Esophagus muscularis mucosa (tissue), 4 donors: ENCODE measurements around the gene RENBP. TPM values are rescaled to one million over a fixed set of nuclear protein-coding genes. Genes with fewer than 3 reads are reported as not detected.

Experiments used
- DNase-seq: peaks from one replicate; pipeline ENCODE4 v3.0.0-alpha.2; 2017; ENCODE audit errors: extremely low spot score
- H3K27ac ChIP-seq, 4 donors: fragments of 200-600 bp; sonication (generic); replicated peaks in 1 of 4; 1 replicate in 3 of 4; 2 replicates in 1 of 4; pipeline ENCODE4 v1.5.1; 2016 to 2019; ENCODE audit warnings: mild to moderate bottlenecking in 1 of 4
- H3K27me3 ChIP-seq, 4 donors: fragments of 200-600 bp; sonication (generic); one replicate each; pipeline versions ENCODE4 v1.5.1 to v1.6.0; 2016 to 2019
- H3K36me3 ChIP-seq, 4 donors: fragments of 200-600 bp; sonication (generic); one replicate each; pipeline ENCODE4 v1.5.1; 2016 to 2019
- H3K4me1 ChIP-seq, 4 donors: fragments of 200-600 bp; sonication (generic); one replicate each; pipeline ENCODE4 v1.5.1; 2016 to 2019
- H3K4me3 ChIP-seq, 4 donors: fragments of 200-600 bp; sonication (generic); 1 replicate in 2 of 4; 2 replicates in 2 of 4; pipeline ENCODE4 v1.5.1; 2016 to 2019; ENCODE audit warnings: mild to moderate bottlenecking in 4 of 4, moderate library complexity in 1 of 4
- H3K9me3 ChIP-seq, 4 donors: fragments of 200-600 bp; sonication (generic); 1 replicate in 3 of 4; 2 replicates in 1 of 4; pipeline ENCODE4 v1.5.1; 2016 to 2019
- EP300 ChIP-seq: sonication (generic); formaldehyde crosslinking; IDR thresholded peaks from one replicate; pipeline ENCODE4 v1.6.1; 2017; ENCODE audit warnings: antibody characterized with exemption
- POLR2A ChIP-seq: fragments of 450-650 bp; IDR thresholded peaks from one replicate; pipeline ENCODE4 v1.6.1; 2017; ENCODE audit warnings: antibody characterized with exemption, moderate library complexity, mild to moderate bottlenecking, low read depth
- POLR2AphosphoS5 ChIP-seq, 2 donors: sonication (generic); formaldehyde crosslinking; IDR thresholded peaks; one replicate each; pipeline ENCODE4 v1.6.1; 2017; ENCODE audit warnings: antibody characterized with exemption in 2 of 2
- WGBS: methylation state at CpG from one replicate; pipeline ENCODE4 v1.1.5; 2018; 5-methylcytosine and 5-hydroxymethylcytosine counted together
- intact Hi-C: fragments of 100-400 bp; cut with DNase I; formaldehyde crosslinking; loops from one replicate; pipeline ENCODE4 v1.15.1; 2023
- total RNA-seq, 4 donors: library from RNA; depleted of rRNA; stranded (reverse); fragments of >200 nt; gene quantifications; one replicate each; pipeline versions ENCODE4 v1.1.0 to v1.2.1, GENCODE V29; 2016
- TF ChIP-seq, protein P1 (sequence below), 3 experiments: fragments of 200-600 bp in 2 of 3; fragments of 450-650 bp in 1 of 3; sonication (generic) in 2 of 3; IDR thresholded peaks; one replicate each; pipeline ENCODE4 v1.5.1; 2017 to 2019; ENCODE audit warnings: antibody characterized with exemption in 3 of 3, mild to moderate bottlenecking in 2 of 3, moderate library complexity in 1 of 3

Gene RENBP
- total RNA-seq, 4 donors from 2014 or later, result 8.0 to 12.6 (median 9.1) TPM

DNA sequence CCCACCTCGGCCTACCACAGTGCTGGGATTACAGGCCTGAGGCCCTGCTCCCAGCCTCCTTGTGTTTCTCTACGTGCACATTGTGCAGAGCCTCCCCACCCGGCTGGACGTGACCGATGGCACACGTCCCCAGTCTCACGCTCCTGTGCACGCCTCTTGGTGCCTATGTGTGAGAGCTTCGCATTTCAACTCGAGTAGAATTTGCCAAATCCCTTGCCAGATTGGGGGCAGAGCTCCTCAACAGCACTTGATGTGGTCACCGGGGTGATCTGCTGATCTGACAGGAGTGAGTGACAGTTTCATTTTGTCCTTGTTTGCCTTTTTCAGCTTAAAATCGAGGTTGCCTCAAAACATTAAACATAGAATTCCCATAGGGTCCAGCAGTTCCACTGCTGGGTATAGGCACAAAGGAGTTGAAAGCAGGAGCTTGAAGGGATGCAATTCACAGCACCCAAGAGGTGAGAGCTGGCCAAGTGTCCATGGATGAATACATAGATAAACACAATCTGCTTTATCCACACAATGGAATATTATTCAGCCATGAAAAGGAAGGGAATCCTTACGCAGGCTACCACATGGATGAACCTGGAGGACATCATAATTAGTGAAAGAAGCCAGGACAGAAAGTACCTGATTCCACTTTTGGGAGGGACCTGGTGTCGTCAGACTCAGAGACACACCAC lies 45.7 kb upstream of the RENBP start:
- H3K4me1 ChIP-seq, result peaks cover 2 to 5% (median 3%) of the 10 kb centered on the region in 4 donors
- intact Hi-C loops, result no loop called here
- 93% methylated on average over 14 of the region's 14 CpGs for WGBS
- no peaks in the 10 kb centered on the region for H3K27me3 ChIP-seq
- H3K36me3 ChIP-seq, result no peaks in the 10 kb centered on the region
- TF ChIP-seq POLR2A (no peak), EP300 (no peak), POLR2AphosphoS5 (IDR thresholded peaks at IDR 0.05) (no peak)
- TF ChIP-seq, protein P1, sequence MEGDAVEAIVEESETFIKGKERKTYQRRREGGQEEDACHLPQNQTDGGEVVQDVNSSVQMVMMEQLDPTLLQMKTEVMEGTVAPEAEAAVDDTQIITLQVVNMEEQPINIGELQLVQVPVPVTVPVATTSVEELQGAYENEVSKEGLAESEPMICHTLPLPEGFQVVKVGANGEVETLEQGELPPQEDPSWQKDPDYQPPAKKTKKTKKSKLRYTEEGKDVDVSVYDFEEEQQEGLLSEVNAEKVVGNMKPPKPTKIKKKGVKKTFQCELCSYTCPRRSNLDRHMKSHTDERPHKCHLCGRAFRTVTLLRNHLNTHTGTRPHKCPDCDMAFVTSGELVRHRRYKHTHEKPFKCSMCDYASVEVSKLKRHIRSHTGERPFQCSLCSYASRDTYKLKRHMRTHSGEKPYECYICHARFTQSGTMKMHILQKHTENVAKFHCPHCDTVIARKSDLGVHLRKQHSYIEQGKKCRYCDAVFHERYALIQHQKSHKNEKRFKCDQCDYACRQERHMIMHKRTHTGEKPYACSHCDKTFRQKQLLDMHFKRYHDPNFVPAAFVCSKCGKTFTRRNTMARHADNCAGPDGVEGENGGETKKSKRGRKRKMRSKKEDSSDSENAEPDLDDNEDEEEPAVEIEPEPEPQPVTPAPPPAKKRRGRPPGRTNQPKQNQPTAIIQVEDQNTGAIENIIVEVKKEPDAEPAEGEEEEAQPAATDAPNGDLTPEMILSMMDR (IDR thresholded peaks at IDR 0.05), result no peak
- no peak overlapping the region for H3K4me3 ChIP-seq
- DNase-seq, result no peak
- H3K9me3 ChIP-seq, result no peaks in the 10 kb centered on the region
- H3K27ac ChIP-seq, result no peak overlapping the region

DNA sequence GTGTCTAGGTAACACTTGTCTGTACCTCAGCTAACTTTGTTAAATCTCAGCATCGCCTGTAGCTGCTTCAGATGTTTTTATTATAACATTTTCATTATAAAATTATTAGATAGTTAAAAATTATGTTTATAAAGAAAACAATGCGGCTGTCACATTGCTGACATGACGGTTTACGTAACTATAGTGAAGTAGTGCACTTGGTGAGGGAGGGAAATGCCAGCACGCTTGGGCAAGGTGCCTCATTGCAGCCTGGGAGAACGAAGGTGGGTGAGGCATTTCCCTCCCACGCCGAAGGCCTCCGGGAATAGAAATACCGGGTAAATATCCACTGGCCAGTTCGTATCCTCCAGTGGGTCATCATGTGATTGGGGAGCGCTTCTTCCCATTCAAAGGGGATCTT lies 44.0 kb upstream of the RENBP start:
- H3K4me1 ChIP-seq, result peaks cover 4 to 10% (median 8%) of the 10 kb centered on the region in 4 donors
- H3K27ac ChIP-seq, result no peak overlapping the region
- H3K9me3 ChIP-seq, result no peaks in the 10 kb centered on the region
- H3K36me3 ChIP-seq, result no peaks in the 10 kb centered on the region
- 83% methylated on average over 12 of the region's 12 CpGs for WGBS
- H3K4me3 ChIP-seq, result no peak overlapping the region
- DNase-seq, result no peak
- no peaks in the 10 kb centered on the region for H3K27me3 ChIP-seq
- TF ChIP-seq, protein P1 (IDR thresholded peaks at IDR 0.05), result no peak
- intact Hi-C loops, result no loop called here

DNA sequence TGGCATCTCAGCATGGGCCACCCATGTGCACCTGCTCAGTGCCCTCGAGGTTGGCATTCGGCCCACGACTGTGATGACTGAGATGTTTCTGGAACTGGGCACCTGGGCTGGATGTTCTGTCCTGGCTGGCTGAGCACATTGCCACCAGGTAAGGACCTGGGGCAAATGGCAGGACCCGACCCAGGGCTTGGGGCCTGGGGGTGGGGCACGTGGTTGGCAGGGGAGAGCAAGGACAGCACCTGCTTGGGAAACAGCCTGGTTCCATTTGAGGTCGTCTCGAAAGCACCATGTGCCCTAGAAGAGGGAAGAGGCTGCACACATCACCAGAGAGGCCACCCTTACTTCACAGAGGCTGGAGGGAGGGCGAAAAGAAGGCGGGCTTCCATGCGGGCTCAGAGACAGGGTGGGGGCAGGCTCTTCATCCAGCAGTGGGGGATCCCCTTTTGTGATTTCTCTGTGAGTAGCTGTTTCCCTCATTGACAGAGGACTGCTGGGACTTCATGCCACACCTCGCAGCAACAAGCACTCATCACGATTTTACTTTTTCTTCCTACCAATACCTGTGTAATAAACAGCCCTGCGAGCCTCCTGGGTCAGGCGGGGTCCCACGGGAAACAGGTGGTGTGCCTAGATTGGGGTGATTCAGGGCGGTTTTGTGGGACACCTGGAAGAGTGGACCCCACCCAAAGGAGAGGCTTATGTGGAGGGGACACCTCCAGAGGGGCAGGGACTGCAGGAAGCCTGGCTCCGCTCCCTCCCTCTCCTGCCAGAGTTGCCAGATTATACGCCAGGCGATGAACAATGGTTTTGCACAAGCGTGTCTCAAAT lies 40.1 kb upstream of the RENBP start:
- no peak for DNase-seq
- Histone ChIP-seq H3K4me3 (no peak overlapping the region), H3K9me3 (no peaks in the 10 kb centered on the region), H3K36me3 (peaks cover 0 to 3% (median 2%) of the 10 kb centered on the region in 4 donors), H3K27ac (peak overlapping the region in 2 of 4 donors; percentile 75), H3K4me1 (peaks cover 4 to 10% (median 8%) of the 10 kb centered on the region in 4 donors), H3K27me3 (no peaks in the 10 kb centered on the region)
- TF ChIP-seq POLR2AphosphoS5 (IDR thresholded peaks at IDR 0.05), result no peak
- TF ChIP-seq POLR2A, result no peak
- no peak for TF ChIP-seq EP300
- TF ChIP-seq, protein P1 (IDR thresholded peaks at IDR 0.05), result no peak
- 82% methylated on average over 19 of the region's 20 CpGs for WGBS
- intact Hi-C loops, result no loop called here

DNA sequence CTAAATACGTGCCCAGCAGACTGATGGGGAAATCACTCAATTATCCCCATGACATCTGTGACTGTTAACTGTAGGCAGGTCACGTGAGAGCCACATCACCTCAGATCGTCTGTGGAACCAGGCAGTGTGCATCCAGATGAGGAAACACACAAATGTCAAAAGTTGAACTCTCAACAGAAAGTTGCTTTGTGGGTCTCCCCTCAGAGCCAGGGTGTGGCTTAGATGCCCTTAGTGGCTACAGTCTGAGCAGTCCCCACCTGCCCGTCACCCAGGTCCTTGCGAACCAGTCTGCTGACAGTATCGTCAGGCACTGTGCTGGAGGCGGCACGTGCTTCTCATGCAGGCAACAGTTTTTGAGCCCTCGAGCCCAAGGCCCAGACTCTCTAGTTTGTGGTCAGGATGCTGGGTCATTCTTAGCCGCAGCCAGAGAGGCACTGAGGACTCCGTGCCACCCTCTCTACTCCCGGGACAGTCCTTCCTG lies 38.9 kb upstream of the RENBP start:
- intact Hi-C loops, result no loop called here
- DNase-seq, result no peak
- Histone ChIP-seq H3K4me3 (no peak overlapping the region), H3K9me3 (no peaks in the 10 kb centered on the region), H3K4me1 (peaks cover 4 to 10% (median 8%) of the 10 kb centered on the region in 4 donors), H3K27ac (no peak overlapping the region), H3K27me3 (no peaks in the 10 kb centered on the region), H3K36me3 (peaks cover 0 to 3% (median 2%) of the 10 kb centered on the region in 4 donors)
- WGBS, result 70% methylated on average over 6 of the region's 12 CpGs
- TF ChIP-seq, protein P1 (IDR thresholded peaks at IDR 0.05), result no peak
- TF ChIP-seq EP300 (no peak), POLR2AphosphoS5 (IDR thresholded peaks at IDR 0.05) (no peak), POLR2A (no peak)
